ENCODE measurements around the gene VWA5B1.

- TF ChIP-seq RCOR1 (conservative IDR thresholded peaks at IDR 0.05; ENCODE audit: low read depth, low read length) (no peak), CTCF (IDR thresholded peaks at IDR 0.05 in 2 of 3, conservative IDR thresholded peaks at IDR 0.05 in 1 of 3; ENCODE audit: control insufficient read depth in 2 of 3, extremely low read depth in 1 of 3, insufficient read depth in 1 of 3, low read depth in 3 of 3, low read length in 3 of 3) (no peak), E2F4 (IDR thresholded peaks at IDR 0.05; ENCODE audit: low read depth, low read length) (no peak), HDAC2 (IDR thresholded peaks at IDR 0.05) (no peak), IKZF1 (conservative IDR thresholded peaks at IDR 0.05) (no peak), SP1 (IDR thresholded peaks at IDR 0.05; ENCODE audit: low read depth, low read length) (no peak), USF2 (IDR thresholded peaks at IDR 0.05; ENCODE audit: borderline replicate concordance, low read depth, low read length) (no peak), EP300 (IDR thresholded peaks at IDR 0.05; ENCODE audit: borderline replicate concordance in 1 of 2, control insufficient read depth in 1 of 2, low read depth in 2 of 2, low read length in 2 of 2) (no peak), PAX5 (IDR thresholded peaks at IDR 0.05; ENCODE audit: borderline replicate concordance, low read depth, low read length) (no peak), ESRRA (IDR thresholded peaks at IDR 0.05; ENCODE audit: low read length) (no peak), POLR2A (IDR thresholded peaks at IDR 0.05; ENCODE audit: low read depth, low read length) (no peak), CBFB (IDR thresholded peaks at IDR 0.05; ENCODE audit: low read depth) (no peak), ZBED1 (IDR thresholded peaks at IDR 0.05; ENCODE audit: borderline replicate concordance) (no peak), CREM (IDR thresholded peaks at IDR 0.05; ENCODE audit: low read depth) (no peak)
Measured at GRCh38 chr1:20350421-20350820, 59.7 kb downstream of the VWA5B1 start.
